SW 1271 (cell line): Measurements from ENCODE around the gene SRL.

Experiments
- DNase-seq, 2 experiments: peaks; one replicate each; lab custom pipeline; 2025; lab: John Stamatoyannopoulos, UW

SRL gene

DNA sequence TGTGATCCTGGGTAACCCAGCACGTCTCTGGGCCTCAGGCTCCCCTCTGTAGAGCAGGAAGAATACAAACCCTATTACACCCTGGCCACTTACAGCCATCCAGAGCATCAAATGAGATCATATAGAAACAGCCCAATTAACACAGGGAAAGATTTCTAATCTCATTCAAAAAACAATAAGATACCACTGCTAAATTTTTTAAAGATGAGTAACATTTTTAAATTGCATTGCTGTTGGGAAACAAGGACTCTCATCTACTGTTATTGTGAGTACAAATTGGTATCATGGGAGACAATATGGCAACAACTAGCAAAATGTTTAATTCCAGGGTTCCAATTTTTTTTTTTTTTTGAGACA is 41.1 kb downstream of the SRL start:
- no peak for DNase-seq

DNA sequence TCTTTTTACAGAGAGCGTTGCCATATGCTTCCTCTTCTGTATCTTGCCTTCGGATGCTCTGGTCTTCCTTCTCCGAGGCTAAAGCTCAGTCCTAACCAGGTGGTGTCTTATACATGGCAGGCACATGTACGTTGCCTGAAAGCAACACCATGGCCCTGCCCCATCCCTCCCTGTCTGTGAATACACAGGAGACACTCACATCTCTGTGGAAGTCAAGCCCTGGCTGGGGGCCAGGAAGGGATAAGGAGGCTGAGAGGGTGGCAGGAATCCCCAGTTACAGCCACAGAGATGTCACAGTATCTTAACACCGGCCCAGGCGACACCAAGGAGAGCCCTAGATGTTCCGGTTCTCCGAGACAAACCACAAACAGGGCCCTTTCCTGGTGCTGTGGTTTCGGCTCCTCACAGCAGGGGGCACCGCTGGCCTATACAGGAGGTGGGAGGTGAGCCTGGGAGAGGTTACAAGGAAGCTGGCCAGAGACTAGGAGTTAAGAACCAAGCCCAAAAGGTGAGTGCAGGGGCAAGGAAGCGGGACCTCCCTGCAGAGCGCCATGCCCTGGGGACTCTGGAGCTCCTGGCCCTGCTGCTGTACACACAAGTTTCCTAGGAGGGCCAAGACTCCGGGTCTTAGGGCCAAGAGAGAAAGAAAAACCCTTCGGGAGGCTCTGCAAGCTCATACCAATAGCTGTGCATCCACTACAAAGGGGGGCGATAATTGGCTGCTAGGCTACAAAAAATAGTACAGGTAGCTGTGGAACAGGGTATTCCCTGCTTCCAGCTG is 41.7 kb downstream of the SRL start:
- DNase-seq: peak in 1 of 2 experiments; percentile 7

DNA sequence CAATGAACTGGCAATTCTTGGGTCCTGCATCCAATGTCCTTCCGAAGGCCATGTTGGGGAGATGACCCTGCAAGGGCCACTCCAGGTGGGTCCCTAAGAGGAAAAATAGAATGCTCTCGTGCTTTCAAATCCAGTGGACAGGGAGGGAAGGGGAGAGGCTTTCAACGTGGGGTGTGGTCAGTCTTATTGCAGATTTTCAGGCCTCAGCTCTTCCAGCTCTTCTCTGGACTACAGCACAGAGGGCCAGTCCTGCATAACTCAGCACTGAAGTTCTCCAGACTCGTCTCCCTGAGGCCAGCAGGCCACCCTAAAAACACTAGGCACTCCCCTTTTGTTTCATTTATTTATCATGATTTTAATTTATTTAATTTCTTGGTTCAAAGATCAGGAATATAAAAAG is 43.1 kb downstream of the SRL start:
- no peak for DNase-seq

DNA sequence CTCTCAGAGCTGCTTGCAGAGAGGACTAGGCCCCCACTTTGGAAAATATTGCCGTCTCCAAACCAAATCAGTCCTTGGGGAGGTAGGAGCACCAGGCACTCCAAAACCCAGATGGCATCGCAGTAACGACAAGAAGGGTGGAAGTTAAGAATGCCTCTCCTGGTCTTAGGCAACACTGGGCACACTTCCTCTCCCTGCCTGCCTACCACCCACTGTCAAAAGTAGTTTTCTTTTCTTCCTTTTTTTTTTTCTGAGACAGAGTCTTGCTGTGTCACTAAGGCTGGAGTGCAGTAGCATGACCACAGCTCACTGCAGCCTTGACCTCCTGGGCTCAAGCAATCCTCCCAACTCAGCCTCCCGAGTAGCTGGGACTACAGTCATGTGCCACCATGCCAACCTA is 47.2 kb downstream of the SRL start:
- DNase-seq: no peak

DNA sequence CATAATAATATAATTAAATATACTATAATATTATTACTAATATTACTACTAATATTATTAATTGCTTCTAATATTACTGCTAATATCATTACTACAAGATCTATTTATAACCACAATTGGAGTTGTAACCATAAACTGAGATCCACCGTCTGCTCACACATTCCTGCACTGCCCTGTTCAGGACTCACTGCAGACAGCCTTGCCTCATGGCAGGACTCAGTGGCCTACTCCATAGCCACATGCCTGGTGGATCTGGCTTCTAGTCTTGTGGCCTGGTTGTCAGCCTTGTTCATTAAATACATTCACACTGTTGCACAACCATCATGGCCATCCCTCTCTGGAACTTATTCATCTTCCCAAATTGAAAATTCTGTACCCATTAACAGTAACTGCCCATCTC is 48.0 kb downstream of the SRL start:
- DNase-seq: no peak

DNA sequence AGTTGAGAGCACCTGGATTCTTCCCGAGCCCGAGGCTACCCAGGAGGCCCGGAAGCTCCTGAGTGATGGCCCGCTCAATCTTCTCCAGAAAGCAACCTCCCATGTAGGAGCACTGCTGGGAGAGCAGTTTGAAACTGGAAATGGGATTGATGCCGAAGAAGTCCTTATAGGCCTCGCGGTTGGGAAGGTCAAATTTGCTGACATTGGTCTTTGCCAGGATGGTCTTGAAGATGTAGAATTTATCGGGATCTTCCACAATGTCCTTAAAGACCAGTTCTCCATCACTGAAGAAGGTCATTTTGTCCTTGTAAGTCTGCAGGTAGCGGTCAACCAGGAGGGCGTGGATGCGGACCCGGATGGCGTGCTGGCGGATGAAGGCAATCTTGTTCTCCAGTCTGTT is 49.7 kb downstream of the SRL start:
- no peak for DNase-seq

DNA sequence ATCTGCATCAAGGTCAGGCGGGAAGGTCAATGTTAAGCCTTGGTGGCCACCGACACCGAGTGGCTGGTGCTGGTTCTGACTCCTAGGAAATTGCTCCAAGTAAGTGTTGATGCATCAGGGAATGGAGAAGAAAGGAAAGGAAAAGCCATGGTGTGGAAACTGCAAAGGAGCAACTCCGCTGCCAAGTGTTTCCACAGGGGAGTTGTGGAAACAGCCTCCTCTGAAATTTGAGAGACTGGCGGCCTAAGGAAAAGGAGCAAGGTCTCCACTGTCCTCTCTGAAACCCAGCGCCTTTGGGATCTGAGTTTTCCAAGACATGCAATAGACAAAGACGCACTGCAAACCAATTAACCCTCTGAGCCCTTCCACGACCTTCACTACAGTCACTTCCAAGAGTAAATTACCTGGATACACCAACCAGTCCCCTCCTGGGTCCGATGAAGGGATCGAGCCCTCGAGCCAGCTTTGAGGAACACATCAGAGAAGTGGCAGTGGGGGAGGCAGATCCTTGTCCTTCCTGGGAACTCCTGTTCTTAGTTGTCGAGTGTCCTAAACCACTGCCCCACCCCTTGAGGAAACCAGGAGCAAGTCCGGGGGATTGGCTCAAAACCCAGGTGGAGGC is 51.1 kb downstream of the SRL start:
- no peak for DNase-seq

DNA sequence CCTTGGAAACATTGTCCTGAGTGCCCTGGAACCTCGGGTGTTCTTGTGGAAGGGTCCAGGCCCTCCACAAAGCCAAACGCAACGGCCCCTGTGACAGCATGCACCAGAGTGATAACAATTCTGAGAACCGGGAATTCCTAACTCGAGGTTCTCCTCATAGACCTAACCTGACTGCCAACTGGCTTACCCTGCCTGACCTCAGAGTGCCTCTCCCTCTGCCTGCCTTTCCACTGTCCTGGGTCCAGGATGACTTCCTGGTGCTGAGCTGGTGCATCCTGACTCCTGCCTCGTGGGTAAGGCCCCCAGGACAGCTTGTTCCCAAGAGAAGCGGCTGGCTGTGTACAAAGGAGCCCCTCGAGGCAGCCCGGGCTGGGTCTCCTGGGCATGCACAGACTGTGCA is 51.8 kb downstream of the SRL start:
- no peak for DNase-seq

DNA sequence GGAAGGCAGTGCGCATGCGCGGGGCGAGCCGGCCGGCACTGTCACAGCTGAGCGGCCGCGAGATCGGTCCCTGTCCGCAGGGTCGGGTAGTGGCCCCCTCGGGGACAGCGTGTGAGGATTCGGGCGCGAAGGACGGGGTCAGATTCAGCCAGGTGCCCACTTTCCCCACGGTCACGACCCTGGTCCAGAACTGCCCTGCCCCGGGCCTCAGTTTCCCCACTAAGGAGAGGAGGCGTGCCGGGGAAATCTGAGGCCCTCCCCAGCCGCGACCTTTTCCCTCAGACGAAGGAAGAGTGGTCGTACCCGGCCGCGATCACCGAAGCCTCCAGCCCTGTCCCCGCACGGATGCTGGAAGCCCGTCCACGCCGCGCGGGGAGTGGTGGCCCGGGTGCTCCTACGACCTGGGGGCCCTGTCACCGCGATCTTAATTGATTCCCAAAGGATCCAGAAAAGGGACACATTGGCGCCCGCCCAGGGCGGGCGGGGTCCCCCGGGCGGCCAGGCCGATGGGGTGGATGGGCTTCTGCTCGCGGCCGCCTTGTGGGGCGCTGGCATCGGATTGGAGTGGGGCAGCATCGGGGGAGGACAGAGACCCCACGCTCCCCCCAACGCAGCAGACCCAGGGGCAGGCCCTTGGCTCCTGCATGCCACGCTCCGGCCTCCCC is 57.7 kb downstream of the SRL start:
- DNase-seq: no peak

DNA sequence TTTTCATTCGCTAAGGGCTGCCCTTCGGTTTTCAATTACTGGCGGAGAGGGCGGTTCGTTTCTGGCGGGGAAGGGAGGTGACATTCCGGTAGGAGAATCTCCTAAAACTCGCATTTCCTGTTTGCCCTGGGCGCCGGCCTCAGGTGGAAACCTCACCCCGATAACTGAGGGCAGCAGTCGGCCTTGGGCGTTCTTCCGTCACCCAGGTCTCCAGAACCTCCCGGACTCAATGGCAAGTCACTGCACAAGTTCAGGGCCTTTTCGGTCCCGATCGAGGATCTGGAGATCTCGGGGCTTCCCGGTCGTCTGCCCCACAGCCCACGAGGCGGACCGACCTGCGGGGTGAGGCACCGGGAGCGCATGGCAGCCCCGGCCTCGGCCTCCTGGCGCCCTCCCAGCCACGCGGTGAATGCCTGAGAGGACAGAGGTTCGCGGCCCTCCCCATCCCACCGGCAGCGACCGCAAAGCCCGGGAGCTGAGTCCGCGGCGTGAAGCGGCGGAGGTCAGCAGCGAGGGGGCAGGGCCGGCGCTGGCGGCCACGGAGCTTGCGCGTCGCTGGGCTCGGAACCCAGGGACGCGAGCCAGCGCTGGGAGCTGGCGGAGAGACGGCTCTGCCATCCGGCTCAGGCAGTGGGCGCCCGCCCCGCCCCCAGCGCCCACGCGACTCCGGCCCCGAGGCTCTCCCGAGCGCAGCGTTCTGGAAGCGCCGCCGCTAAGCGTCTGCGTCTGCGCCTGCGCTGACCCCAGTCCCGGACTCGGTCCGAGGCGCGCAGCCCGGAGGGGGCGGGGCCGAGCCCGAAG is 58.4 kb downstream of the SRL start:
- peak; percentile 42 to 73 for DNase-seq

DNA sequence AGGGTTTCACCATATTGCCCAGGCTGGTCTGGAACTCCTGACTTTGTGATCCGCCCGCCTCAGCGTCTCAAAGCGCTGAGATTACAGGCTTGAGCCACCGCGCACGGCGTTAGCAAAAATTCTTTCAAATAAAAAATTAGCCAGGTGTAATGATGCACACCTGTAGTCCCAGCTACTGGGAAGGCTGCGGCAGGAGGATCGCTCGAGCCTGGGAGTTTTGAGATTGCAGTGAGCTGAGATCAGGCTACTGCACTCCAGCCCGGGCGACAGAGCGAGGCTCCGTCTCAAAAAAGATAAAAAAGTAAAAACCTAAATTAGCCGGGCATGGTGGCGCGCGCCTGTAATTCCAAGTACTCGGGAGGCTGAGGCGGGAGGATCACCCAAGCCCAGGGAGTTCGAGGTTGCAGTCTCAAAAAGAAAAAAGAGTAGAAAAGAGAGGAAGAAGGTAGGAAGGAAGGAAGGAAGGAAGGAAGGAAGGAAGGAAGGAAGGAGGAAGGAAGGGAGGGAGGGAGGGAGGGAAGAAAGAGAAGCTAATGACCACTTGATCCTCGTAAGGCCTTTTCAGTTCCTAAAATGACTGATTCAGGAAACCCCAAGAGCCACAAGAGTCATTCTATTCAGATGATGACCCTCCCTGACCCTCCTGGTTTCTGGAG is 59.2 kb downstream of the SRL start:
- no peak for DNase-seq

DNA sequence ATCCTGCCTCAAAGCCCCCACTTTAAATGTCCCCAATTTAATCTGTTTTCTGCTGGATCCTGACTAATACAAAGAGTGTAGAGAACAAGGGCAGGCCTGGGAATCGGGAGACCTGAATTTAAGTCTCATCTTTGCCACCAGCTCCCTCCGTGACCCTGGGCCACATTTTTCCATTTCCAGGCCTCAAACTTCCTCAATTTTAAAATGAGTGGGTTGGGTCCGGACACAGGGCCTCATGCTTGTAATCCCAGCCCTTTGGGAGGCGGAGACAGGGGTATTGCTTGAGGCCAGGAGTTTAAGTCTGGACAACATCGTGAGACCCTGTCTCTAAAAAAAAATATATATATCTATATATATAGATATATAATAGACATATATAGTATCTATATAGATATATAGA is 61.4 kb downstream of the SRL start:
- no peak for DNase-seq

DNA sequence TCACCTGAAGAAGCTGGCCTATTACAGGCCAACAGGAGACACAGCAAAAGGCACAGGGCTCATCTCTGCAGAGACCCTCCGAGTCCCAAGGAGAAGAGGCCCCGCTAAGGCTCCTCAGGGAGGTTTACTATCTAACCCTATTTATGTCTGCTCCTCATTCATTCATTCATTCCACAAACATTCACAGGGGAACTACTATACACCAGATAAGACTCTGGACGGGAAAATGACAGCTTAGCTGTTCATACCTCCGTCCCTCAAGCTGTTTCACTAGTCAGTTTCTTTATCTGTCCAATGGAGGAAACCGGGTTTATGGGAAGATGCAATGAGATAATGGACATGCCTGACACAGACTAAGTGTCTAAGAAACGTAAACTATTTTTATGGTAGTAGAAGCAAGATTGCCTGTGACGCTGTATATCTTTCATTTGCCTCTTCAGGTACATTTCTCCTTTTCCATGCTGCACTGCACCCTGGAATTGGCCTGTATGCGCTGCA is 62.1 kb downstream of the SRL start:
- DNase-seq: no peak

DNA sequence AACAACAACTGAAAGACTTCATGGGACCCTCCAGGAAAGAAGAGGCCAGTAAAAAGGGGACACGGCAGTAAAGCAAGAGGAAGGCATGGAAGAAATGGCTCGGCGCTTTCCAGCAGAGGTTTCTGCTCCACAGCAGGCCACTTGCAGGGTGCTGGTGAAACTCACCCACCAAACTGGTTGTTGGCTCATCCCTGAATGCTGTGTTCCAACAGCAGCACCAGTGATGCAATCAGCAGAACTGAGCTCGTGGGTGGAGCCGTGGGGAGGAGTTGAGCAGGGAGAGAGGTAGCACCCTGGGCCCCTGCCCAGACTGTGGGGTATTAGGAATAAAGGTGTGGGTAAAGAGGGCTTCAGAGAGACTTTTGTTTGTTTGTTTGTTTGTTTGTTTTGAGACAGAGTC is 62.9 kb downstream of the SRL start:
- no peak for DNase-seq

DNA sequence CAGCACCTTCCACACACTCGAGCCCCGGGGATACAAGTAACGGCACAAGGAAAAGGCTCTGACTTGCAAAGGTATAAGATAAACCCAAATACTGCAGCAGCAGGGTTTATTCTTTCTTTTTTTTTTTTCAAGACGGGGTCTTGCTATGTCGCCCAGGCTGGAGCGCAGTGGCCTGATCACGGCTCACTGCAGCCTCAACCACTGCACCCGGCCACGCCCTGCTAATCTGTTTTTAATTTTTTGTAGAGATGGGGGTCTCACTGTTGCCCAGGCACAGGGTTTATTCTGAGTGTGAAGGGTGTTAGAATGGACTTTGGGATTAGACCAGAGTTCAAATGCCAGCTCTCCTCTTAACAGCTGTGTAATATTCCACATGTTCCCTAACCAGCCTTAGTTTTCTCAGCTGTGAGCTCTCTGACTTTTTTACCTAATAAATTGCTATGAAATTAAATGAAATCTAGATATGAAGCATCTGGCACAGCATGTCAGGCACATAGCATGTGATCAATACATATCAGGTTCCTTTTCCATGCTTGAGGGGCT is 63.3 kb downstream of the SRL start:
- DNase-seq: no peak

DNA sequence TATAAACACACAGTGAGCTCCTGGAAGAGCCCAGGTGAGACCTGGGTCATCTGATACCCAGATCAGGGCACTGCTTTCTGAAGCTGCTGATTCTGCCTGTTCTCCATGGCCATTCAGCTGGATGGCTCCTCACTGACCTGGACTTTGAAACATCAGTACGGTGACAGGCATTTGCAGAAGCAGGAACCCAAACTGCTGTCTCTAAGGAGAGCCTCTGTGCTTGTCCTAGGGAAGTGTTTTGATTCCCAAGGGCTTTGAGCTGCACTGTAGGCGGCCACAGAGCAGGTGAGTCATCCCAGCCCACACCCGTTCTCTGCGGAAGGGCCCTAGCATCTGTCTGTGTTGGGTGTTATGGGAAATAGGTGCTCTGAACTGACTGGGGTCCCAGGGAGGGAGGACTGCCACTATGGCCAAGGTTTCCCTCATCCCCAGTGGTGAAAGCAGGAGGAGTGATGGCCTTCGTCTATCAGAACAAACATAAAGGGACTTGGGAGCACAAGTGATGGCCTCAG is 64.9 kb downstream of the SRL start:
- DNase-seq: no peak

DNA sequence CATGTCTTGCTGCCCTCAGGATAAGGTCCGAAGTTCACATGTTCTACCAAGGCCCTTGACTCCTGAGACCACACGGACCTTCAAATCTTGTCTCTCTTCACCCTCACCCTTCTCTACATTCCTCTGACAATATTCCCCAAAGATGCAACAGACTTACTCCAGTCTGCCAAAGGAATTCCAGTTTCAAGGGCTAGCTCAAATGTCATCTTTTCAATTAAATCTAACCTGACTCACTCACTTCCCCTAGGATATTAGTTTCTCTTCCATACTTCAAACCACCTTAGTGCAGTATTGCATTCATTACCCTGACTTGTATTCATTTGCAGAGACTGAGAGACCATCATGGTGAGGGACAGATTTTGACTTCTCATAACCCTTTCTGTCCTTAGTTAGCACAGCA is 66.0 kb downstream of the SRL start:
- DNase-seq: no peak

DNA sequence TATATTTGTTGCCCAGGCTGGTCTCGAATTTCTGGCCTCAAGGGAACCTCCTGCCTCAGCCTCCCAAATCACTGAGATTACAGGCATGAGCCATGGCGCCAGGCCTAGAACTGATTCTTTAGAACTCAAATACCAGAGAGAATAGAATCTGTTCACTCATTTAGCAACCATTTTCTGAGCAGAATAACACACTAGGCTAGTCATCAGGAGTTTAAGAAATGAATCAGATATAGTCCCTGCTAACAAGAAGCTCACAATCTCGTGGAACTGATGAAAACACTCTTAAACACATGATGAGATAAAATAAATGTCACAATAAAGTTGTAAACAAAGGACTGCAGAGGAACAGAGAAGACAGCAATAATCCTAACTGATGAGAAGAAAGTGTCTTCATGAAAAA is 69.8 kb downstream of the SRL start:
- DNase-seq: no peak

DNA sequence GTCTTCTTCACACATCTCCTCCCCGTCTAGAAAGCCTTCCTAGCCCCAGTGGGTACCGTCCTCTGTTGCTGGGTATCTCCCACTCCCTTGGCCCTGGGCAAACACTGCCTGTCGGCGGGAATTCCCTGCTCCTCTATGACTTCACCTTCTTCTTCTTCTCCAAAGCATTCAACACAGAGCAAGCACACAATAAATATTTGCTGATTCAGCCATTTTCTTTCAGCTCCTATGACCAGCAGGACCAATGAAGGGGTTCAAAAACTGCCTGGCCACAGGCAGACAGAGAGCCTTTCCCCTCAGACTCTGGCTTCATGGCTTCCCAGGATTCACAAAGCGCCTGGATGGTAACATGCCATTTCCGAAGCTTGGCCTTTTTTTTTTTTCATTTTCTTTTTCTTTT is 72.5 kb downstream of the SRL start:
- no peak for DNase-seq

DNA sequence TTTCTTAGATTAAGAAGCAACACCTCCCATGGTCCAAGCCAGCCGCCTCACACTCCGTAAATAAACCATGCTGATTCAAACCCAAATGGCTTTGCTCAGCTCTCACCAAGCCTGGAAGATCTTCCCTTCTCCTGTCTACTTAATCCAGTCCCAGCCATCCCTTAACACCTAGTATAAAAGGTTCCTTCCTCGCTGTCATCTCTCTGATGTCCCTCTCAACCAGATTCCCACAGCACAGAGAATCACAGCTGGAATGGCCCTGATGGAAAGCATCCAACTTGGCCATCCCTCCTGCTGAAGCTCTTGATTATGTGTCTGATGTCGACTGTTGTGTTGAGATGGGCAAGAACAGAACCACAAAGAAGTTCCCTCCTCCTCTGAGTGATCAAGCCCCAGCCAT is 75.1 kb downstream of the SRL start:
- no peak for DNase-seq

DNA sequence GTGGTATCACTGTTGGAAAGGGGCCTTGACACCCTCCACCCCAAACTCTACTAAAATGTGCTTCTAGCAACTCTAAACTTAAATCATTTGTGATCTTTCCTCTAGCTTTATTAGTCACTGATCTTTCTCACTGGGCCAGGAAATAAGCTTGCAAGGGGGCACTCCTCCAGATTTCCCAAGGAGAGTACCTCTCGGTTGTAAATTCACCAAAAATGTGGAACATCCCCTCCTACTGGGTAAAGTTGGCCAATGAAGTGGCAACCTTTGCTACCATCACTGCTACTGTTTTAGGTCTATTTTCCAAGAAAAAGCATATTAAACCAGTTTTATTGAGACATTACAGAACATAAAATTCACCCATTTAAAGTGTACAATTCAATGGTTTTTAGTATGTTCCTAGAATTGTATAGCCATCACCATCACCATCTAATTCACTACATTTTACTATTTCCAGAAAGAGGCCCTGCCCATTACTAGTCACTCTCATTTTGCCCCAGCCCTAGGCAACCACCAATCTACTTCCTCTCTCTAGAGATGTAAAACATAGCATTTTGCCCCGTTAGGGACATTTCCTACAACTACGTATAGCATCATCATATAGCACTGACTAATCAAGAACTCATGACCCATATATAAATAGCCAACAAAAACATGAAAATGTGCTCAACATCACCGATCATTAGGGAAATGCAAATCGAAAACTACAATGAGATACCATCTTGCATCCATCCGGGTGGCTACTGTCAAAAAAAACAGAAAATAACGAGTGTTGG is 81.0 kb downstream of the SRL start:
- no peak for DNase-seq
